Endothelial cell of umbilical vein (primary cell): ENCODE measurements around the gene RPL38. TPM values are rescaled to one million over a fixed set of nuclear protein-coding genes. Genes with fewer than 3 reads are reported as not detected.

Experiments
- BruUV-seq: library from RNA; stranded (reverse); fragments of 400-500 nt; replicated peaks from 2 replicates; lab custom pipeline; 2021; lab: Mats Ljungman, UMichigan
- CTCF ChIA-PET: fragments of 300-600, 350-600 bp; sonication (Branson Sonifier 250); formaldehyde crosslinking; loops from one replicate; lab custom pipeline; 2021; ENCODE audit warnings: antibody characterized with exemption, inconsistent platforms; lab: Charles Lee
- POLR2A ChIA-PET: fragments of 300-600, 350-600 bp; sonication (Branson Sonifier 250); formaldehyde crosslinking; loops from one replicate; lab custom pipeline; 2021; ENCODE audit warnings: antibody characterized with exemption, inconsistent platforms; lab: Charles Lee
- DNase-seq: peaks from one replicate; pipeline ENCODE4 v3.0.0-alpha.2; 2011; ENCODE audit warnings: low read depth, low spot score
- FAIRE-seq: peaks from 2 replicates; lab custom pipeline; 2011; peaks lifted over from hg19 to GRCh38; lab: Jason Lieb, UNC
- H2AFZ ChIP-seq: 2 replicates; pipeline ENCODE4 v1.6.0; 2012; ENCODE audit warnings: low read depth, low read length, control low read depth, inconsistent platforms
- H3K27ac ChIP-seq: 2 replicates; pipeline ENCODE4 v1.5.1; 2011; ENCODE audit warnings: low read depth, mild to moderate bottlenecking, control low read depth, low read length, moderate library complexity; ENCODE audit not compliant: insufficient read depth
- H3K27me3 ChIP-seq, 2 experiments: 2 replicates each; pipeline versions ENCODE4 v1.6.0 to v1.6.1; 2011; ENCODE audit warnings: low read length in 2 of 2, mixed read lengths in 1 of 2; ENCODE audit not compliant: control insufficient read depth in 2 of 2, insufficient read depth in 2 of 2
- H3K36me3 ChIP-seq, 2 experiments: 2 replicates in 1 of 2; 3 replicates in 1 of 2; pipeline ENCODE4 v1.5.1; 2011; ENCODE audit warnings: low read length in 2 of 2, mild to moderate bottlenecking in 1 of 2, moderate library complexity in 1 of 2; ENCODE audit not compliant: control insufficient read depth in 2 of 2, insufficient read depth in 2 of 2; ENCODE audit errors: extremely low read depth in 1 of 2
- H3K4me1 ChIP-seq: 3 replicates; pipeline ENCODE4 v1.5.1; 2011; ENCODE audit warnings: mild to moderate bottlenecking, low read length; ENCODE audit not compliant: control insufficient read depth, insufficient read depth; ENCODE audit errors: extremely low read depth
- H3K4me2 ChIP-seq: 2 replicates; pipeline ENCODE4 v1.6.1; 2011; ENCODE audit warnings: low read length, control low read depth, mixed read lengths; ENCODE audit not compliant: insufficient read depth
- H3K4me3 ChIP-seq, 3 experiments: fragments of 200-600 bp in 1 of 3; sonication (generic), shearing (Covaris generic) in 1 of 3; replicated peaks in 1 of 3; 2 replicates each; pipeline ENCODE4 v1.5.1; 2011 to 2016; ENCODE audit warnings: control low read depth in 3 of 3, low read length in 3 of 3, mild to moderate bottlenecking in 2 of 3, inconsistent platforms in 1 of 3, low read depth in 1 of 3, moderate library complexity in 1 of 3; ENCODE audit not compliant: insufficient read depth in 1 of 3
- H3K79me2 ChIP-seq: 2 replicates; pipeline ENCODE4 v1.6.0; 2012; ENCODE audit warnings: low read length, inconsistent platforms; ENCODE audit not compliant: control insufficient read depth, insufficient read depth
- H3K9ac ChIP-seq: replicated peaks from 2 replicates; pipeline ENCODE3; 2011; ENCODE audit warnings: low read length, control low read depth; ENCODE audit not compliant: insufficient read depth; ENCODE audit errors: extremely low read depth
- H3K9me1 ChIP-seq: replicated peaks from 3 replicates; pipeline ENCODE4 v1.6.0; 2011; ENCODE audit warnings: mild to moderate bottlenecking, low read length; ENCODE audit not compliant: control insufficient read depth, insufficient read depth; ENCODE audit errors: extremely low read depth
- H3K9me3 ChIP-seq: replicated peaks from 2 replicates; pipeline ENCODE4 v1.5.1; 2012; ENCODE audit warnings: low read length, inconsistent platforms; ENCODE audit not compliant: control insufficient read depth, insufficient read depth
- H4K20me1 ChIP-seq: replicated peaks from 2 replicates; pipeline ENCODE3; 2011; ENCODE audit warnings: mild to moderate bottlenecking, low read length; ENCODE audit not compliant: control insufficient read depth, insufficient read depth; ENCODE audit errors: extremely low read depth
- CTCF ChIP-seq, 2 donors: IDR thresholded peaks; 1 replicate in 1 of 2; 2 replicates in 1 of 2; pipeline ENCODE4 v1.5.1; 2011; ENCODE audit warnings: low read length in 2 of 2, mild to moderate bottlenecking in 2 of 2, moderate library complexity in 2 of 2, control low read depth in 1 of 2, inconsistent platforms in 1 of 2, low read depth in 1 of 2; ENCODE audit not compliant: insufficient read depth in 1 of 2; ENCODE audit errors: extremely low read depth in 1 of 2
- EZH2 ChIP-seq: IDR thresholded peaks from 2 replicates; pipeline ENCODE4 v1.6.1; 2012; ENCODE audit warnings: borderline replicate concordance, low read depth, mild to moderate bottlenecking, moderate library complexity, low read length, inconsistent platforms; ENCODE audit not compliant: severe bottlenecking
- FOS ChIP-seq: IDR thresholded peaks from 2 replicates; pipeline ENCODE4 v1.6.1; 2011; ENCODE audit warnings: mild to moderate bottlenecking, low read length, moderate library complexity, borderline replicate concordance; ENCODE audit not compliant: insufficient read depth
- JUN ChIP-seq: IDR thresholded peaks from 2 replicates; pipeline ENCODE4 v1.6.1; 2011; ENCODE audit warnings: borderline replicate concordance, low read depth; ENCODE audit not compliant: insufficient read length, insufficient read depth
- POLR2AphosphoS5 ChIP-seq: IDR thresholded peaks from 2 replicates; pipeline ENCODE4 v1.6.1; 2012; ENCODE audit warnings: low read depth, mild to moderate bottlenecking, control low read depth, low read length, moderate library complexity; ENCODE audit not compliant: insufficient read depth
- dilution Hi-C: fragments of 300-500 bp; cut with MboI; formaldehyde crosslinking; loops from one replicate; pipeline ENCODE4 v1.15.0; 2019; ENCODE audit warnings: low sequenced_read_pairs; ENCODE audit not compliant: extremely low pct_ligation_motif_present
- intact Hi-C: fragments of 100-400 bp; cut with micrococcal nuclease; formaldehyde crosslinking; loops from one replicate; pipeline ENCODE4 v1.10.0; 2022
- polyA plus RNA-seq, 4 experiments: library from polyadenylated mRNA; depleted of rRNA in 3 of 4; stranded (reverse) in 3 of 4; unstranded in 1 of 4; fragments of >200 nt; gene quantifications; 2 replicates each; pipeline versions ENCODE4 v1.2.1 to v1.2.3, GENCODE V29; 2011 to 2012; ENCODE audit warnings: missing spikeins in 1 of 4
- total RNA-seq: library from RNA; stranded (reverse); gene quantifications from 2 replicates; pipeline ENCODE4 v1.2.3, GENCODE V29; 2021

Gene RPL38
- total and polyA plus RNA-seq, 2 donors (not counting 3 experiments of a cell fraction or from before 2014, with no cell fraction given) = 256 to 1,006 TPM

- H3K4me3 ChIP-seq = no peak overlapping the region
- H3K79me2 ChIP-seq = peaks cover 43% of the 10 kb centered on the region
- BruUV-seq = no TSS peak
- no peak overlapping the region for H3K4me2 ChIP-seq
- TF ChIP-seq FOS = no peak
- TF ChIP-seq POLR2AphosphoS5 = no peak
- no peak for TF ChIP-seq CTCF (IDR thresholded peaks at IDR 0.05; ENCODE audit: extremely low read depth in 1 of 2, insufficient read depth in 1 of 2, low read depth in 1 of 2, low read length in 2 of 2)
- H3K27ac ChIP-seq = no peak overlapping the region
- dilution Hi-C loops (no loop called here), intact Hi-C loops (loop anchor here (1.0 to 10.0 kb wide), 4 partner anchors 10 to 1011 kb away; partner anchors contain the start of genes CDC42EP4, COG1 and TTYH2)
- H3K9me1 ChIP-seq = no peaks in the 10 kb centered on the region
- FAIRE-seq (no peak), DNase-seq (no peak)
- H3K36me3 ChIP-seq = peaks cover 3 to 9% of the 10 kb centered on the region in 2 experiments
- H3K27me3 ChIP-seq = peaks cover 8 to 14% of the 10 kb centered on the region in 2 experiments
- CTCF ChIA-PET = interaction anchor here (0.6 to 1.5 kb wide), 10 partner anchors 9 to 856 kb away, joined by 3 to 12 read pairs (median 4); partner anchors contain the start of gene TTYH2
- H2AFZ ChIP-seq = peak overlapping the region; percentile 12
- H3K9me3 ChIP-seq = no peaks in the 10 kb centered on the region
- H3K9ac ChIP-seq = no peak overlapping the region
- POLR2A ChIA-PET = interaction anchor here (0.9 to 1.0 kb wide), 2 partner anchors 9 to 10 kb away, joined by 3 to 7 read pairs; partner anchors contain the start of gene TTYH2
- no peaks in the 10 kb centered on the region for H4K20me1 ChIP-seq
- H3K4me1 ChIP-seq = peaks cover 22% of the 10 kb centered on the region
Measured at GRCh38 chr17:74202938-74203337, 540 bp upstream of the RPL38 start.

- POLR2A ChIA-PET = interaction anchor here (1.6 kb wide), 1 partner anchor 9 kb away, joined by 6 read pairs; the partner anchor contains the start of gene TTYH2
- no peak overlapping the region for H2AFZ ChIP-seq
- intact Hi-C loops = loop anchor here (5.0 to 10.0 kb wide), 3 partner anchors 892 to 1012 kb away; partner anchors contain the start of genes CDC42EP4 and COG1
- peaks cover 48% of the 10 kb centered on the region for H3K79me2 ChIP-seq
- H3K27me3 ChIP-seq = peaks cover 8 to 14% of the 10 kb centered on the region in 2 experiments
- H3K36me3 ChIP-seq = peaks cover 16 to 20% of the 10 kb centered on the region in 2 experiments
- H3K4me2 ChIP-seq = peak overlapping the region; percentile 79
- BruUV-seq = no TSS peak
- dilution Hi-C loops = no loop called here
- peak overlapping the region; percentile 72 to 87 (median 78) for H3K4me3 ChIP-seq
- H3K9ac ChIP-seq = peak overlapping the region; percentile 90
- no peaks in the 10 kb centered on the region for H3K9me1 ChIP-seq
- peak overlapping the region; percentile 74 for H3K27ac ChIP-seq
- no peaks in the 10 kb centered on the region for H4K20me1 ChIP-seq
- DNase-seq = no peak
- peaks cover 22% of the 10 kb centered on the region for H3K4me1 ChIP-seq
- no peak for FAIRE-seq
- no peak for TF ChIP-seq EZH2
- no peak for TF ChIP-seq JUN
- H3K9me3 ChIP-seq = no peaks in the 10 kb centered on the region
- CTCF ChIA-PET = interaction anchor here (0.7 to 1.1 kb wide), 2 partner anchors 253 to 893 kb away, joined by 3 read pairs; no protein-coding TSS in a partner anchor
Measured at GRCh38 chr17:74204474-74204873, 996 bp downstream of the RPL38 start.
